ENCODE data around the gene TTC8.
A peak's percentile ranks its signal among the peaks of the same experiment; 100 is the strongest.

Gene TTC8

DNA sequence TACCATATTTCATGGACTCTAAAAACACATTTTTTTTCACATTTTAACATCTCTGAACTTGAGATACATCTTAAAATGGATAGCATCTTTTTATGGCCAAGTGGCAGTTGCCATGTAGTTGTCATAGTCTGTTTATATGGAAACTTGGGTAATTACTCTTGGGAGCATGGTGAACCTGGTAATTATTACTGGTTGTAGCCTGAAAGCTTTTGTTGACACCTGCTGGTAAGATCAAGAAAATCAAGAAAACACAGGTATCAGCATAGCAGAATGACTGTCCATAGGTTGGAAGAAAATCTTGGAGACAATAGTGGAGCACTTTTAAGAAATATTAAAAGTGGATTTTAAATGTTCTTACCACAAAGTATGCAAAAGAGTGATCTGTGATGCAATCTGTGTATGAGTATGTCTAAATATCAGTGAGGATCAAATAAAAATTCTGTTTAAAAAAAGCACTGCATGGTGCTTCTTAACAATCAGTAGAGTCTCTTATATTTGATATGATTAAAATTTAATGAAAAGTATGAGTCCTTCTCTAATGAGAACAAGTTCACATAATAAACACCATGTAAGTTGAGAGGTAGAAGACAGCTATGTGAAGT lies 44.2 kb downstream of the TTC8 start:
- DNase-seq (ENCODE audit: low spot score), result peak; percentile 16

DNA sequence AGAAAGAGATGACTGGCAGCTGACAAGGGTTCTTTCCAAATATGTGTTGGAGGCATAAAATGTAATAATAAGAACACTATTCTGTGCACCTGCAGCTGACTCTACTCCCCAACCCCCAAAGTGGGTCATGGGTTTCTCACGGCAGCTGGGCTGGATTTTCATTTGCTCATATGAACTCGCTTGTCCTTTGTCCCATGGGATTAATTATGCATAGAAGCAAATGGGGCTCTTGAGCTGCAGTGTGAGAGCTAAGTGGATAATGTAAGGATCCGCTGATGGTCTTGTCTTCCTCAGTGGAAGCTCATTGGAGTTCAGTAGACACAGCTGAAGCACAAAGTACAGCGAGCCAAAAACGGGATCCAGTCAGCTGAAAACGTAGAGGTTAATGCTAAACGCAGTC lies 46.3 kb downstream of the TTC8 start:
- DNase-seq (ENCODE audit: low spot score), result no peak

DNA sequence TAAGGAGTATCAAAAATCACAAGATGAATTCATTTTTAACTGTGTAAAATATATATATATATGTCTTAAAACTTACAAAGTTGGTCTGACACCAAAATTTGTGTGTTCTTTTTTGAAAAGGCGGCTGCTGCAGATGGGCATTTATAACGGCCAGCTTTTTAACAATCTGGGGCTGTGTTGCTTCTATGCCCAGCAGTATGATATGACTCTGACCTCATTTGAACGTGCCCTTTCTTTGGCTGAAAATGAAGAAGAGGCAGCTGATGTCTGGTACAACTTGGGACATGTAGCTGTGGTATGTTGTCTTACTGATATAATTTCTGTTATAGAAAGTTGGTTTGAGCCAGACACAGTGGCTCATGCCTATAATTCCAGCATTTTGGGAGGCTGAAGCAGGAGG lies 47.0 kb downstream of the TTC8 start:
- DNase-seq (ENCODE audit: low spot score), result no peak

DNA sequence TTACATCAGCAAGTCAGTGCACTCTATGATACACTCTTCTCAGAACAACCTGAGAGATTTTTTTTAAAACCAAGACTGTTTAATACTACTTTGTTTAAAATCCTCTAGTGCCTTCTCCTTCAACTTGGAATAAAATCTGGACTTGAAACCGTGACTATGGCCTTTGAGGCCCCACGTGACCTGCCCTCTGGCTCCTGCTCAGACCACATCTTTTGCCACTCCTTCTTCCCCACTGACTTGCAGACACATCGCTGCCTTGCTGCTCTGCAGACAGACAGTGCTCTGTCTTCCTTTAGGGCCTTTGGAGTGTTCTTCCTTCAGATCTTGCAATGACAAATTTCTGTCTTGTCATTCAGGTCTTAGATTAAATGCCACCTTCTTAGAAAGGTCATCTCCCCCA lies 48.5 kb downstream of the TTC8 start:
- no peak for DNase-seq (ENCODE audit: low spot score)

GRCh38 chr14:88877192-88877591 lies 52.7 kb downstream of the TTC8 start:
- DNase-seq (ENCODE audit: low spot score), result no peak

DNA sequence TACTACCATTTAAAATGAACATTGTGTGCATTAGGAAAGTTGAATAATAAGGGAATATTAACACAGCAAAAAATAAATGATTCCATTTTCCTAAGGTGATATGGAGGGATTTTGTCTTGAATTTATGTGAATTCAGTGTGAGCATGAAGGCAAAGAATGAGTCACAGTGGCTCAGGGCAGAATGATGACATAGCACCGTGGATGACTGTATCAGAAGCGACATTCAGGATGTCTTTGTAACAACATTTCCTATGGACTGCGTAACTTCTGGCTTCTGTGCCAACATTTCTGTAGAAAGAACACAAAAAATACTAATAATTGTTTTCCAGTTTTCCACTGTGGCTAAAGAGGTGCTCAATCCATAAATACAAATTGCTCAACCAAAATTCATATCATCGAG lies 54.6 kb downstream of the TTC8 start:
- DNase-seq (ENCODE audit: low spot score), result no peak

- no peak for DNase-seq (ENCODE audit: low spot score)
Observed at GRCh38 chr14:88882236-88882635, 57.8 kb downstream of the TTC8 start.

GRCh38 chr14:88895116-88895515 lies 70.7 kb downstream of the TTC8 start:
- no peak for DNase-seq (ENCODE audit: low spot score)

GRCh38 chr14:88901189-88901588 lies 76.7 kb downstream of the TTC8 start:
- no peak for DNase-seq (ENCODE audit: low spot score)

GRCh38 chr14:88901991-88902390 lies 77.5 kb downstream of the TTC8 start:
- DNase-seq (ENCODE audit: low spot score), result no peak

- DNase-seq (ENCODE audit: low spot score), result no peak
Observed at GRCh38 chr14:88902850-88903249, 78.4 kb downstream of the TTC8 start.

GRCh38 chr14:88904206-88904647 lies 79.8 kb downstream of the TTC8 start:
- DNase-seq (ENCODE audit: low spot score), result no peak

GRCh38 chr14:88904864-88905263 lies 80.4 kb downstream of the TTC8 start:
- no peak for DNase-seq (ENCODE audit: low spot score)

DNA sequence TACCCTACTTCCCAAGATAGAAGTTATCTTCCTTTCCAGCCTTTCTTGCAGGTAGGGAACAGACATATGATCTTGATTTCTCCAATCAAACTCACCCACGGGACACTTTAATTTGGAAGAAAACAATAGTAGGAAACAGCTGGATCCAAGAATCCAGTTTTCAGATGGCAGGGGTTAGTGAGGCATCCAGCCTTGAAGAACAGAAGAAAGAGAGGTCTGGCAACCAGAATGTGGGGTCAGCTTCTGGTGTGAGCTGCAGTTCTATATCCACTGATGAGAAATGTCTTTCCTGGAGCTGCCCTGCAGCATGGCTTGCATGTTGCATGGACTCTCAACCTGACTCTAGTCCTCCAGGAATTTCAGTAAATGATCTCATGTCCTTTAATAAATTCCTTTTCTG lies 83.8 kb downstream of the TTC8 start:
- DNase-seq (ENCODE audit: low spot score), result no peak

DNA sequence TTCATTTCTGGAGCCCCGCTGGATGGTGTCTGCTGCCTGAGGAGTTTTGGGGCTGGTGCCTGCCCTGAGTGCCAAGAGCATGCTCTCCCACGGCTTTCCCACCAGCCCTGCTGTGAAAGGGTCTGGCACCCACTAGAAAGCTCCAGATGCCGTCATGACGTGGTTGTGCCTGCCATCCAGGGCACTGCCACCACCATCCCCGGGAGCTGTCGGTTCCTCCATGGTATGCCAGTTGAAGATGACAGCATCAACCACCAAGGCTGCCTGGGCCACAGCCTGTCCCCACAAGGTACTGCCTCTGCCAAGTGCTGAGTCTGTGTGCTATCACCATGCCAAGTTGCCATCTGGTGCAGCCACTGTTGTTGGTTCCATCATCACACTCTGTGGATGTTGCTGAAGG lies 85.9 kb downstream of the TTC8 start:
- DNase-seq (ENCODE audit: low spot score), result no peak

DNA sequence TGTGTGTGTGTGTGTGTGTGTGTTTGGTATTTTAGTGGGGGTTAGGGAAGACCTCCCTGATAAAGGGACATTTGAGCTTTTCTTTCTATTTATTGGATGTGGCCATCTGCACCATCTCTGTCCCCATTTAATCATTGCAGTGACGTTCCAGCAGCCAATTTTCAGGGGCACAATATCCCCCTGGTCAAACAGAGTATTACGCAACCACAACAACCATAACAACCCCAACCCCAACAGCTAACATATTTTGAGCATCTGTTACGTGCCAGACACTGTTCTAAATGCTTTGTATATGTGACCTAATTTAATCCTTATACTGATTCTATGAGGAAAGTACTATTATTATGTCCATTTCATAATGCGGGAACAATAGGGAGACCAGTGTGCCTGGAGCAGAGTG lies 87.4 kb downstream of the TTC8 start:
- no peak for DNase-seq (ENCODE audit: low spot score)

- no peak for DNase-seq (ENCODE audit: low spot score)
Observed at GRCh38 chr14:88914956-88915355, 90.5 kb downstream of the TTC8 start.

- DNase-seq (ENCODE audit: low spot score), result no peak
Observed at GRCh38 chr14:88919502-88919901, 95.1 kb downstream of the TTC8 start.

All from activated CD4-positive, alpha-beta T cell treated with anti-CD3 and anti-CD28 coated beads, Interleukin-2, Interleukin-4, amounts not matched to agents 100 ng/mL and 50 ng/mL, durations not matched to agents 16 hours and 8 hours (primary cell).